ENCODE measurements around the gene ATP6V1G1.
A peak's percentile ranks its signal among the peaks of the same experiment; 100 is the strongest.

The ATP6V1G1 gene

GRCh38 chr9:114588651-114589526 is 1.3 kb downstream of the ATP6V1G1 start:
- DNase-seq (ENCODE audit: low spot score) (no peak), ATAC-seq (ENCODE audit: low read depth) (no peak)
- Histone ChIP-seq H3K27me3 (ENCODE audit: insufficient read depth, poor library complexity, severe bottlenecking) (no peaks in the 10 kb centered on the region), H3K4me3 (ENCODE audit: severe bottlenecking) (peak overlapping the region; percentile 57), H3K27ac (ENCODE audit: poor library complexity, severe bottlenecking) (peak overlapping the region; percentile 40), H3K36me3 (ENCODE audit: low read depth) (peaks cover 28% of the 10 kb centered on the region), H3K9me3 (ENCODE audit: severe bottlenecking) (no peaks in the 10 kb centered on the region), H3K4me1 (ENCODE audit: insufficient read depth, poor library complexity, severe bottlenecking) (peaks cover 32% of the 10 kb centered on the region)
- no peak for TF ChIP-seq CTCF (IDR thresholded peaks at IDR 0.05; ENCODE audit: poor library complexity, severe bottlenecking)

- no peak overlapping the region for H3K4me3 ChIP-seq (ENCODE audit: severe bottlenecking)
- H3K27me3 ChIP-seq (ENCODE audit: insufficient read depth, poor library complexity, severe bottlenecking) = no peaks in the 10 kb centered on the region
- TF ChIP-seq CTCF (IDR thresholded peaks at IDR 0.05; ENCODE audit: poor library complexity, severe bottlenecking) = no peak
- DNase-seq (ENCODE audit: low spot score) = no peak
- no peak for ATAC-seq (ENCODE audit: low read depth)
- no peak overlapping the region for H3K27ac ChIP-seq (ENCODE audit: poor library complexity, severe bottlenecking)
- H3K36me3 ChIP-seq (ENCODE audit: low read depth) = peaks cover 40% of the 10 kb centered on the region
- H3K9me3 ChIP-seq (ENCODE audit: severe bottlenecking) = no peaks in the 10 kb centered on the region
- peaks cover 32% of the 10 kb centered on the region for H3K4me1 ChIP-seq (ENCODE audit: insufficient read depth, poor library complexity, severe bottlenecking)
These were observed 2.8 kb downstream of the ATP6V1G1 start for GRCh38 chr9:114590328-114590727.

- no peak for TF ChIP-seq CTCF (IDR thresholded peaks at IDR 0.05; ENCODE audit: poor library complexity, severe bottlenecking)
- Histone ChIP-seq H3K36me3 (ENCODE audit: low read depth) (peaks cover 47% of the 10 kb centered on the region), H3K27ac (ENCODE audit: poor library complexity, severe bottlenecking) (peak overlapping the region; percentile 57), H3K4me1 (ENCODE audit: insufficient read depth, poor library complexity, severe bottlenecking) (peaks cover 32% of the 10 kb centered on the region), H3K4me3 (ENCODE audit: severe bottlenecking) (no peak overlapping the region), H3K27me3 (ENCODE audit: insufficient read depth, poor library complexity, severe bottlenecking) (no peaks in the 10 kb centered on the region), H3K9me3 (ENCODE audit: severe bottlenecking) (no peaks in the 10 kb centered on the region)
- ATAC-seq (ENCODE audit: low read depth) = no peak
- DNase-seq (ENCODE audit: low spot score) = no peak
These were observed 3.8 kb downstream of the ATP6V1G1 start for GRCh38 chr9:114591291-114591787.

- no peak overlapping the region for H3K4me3 ChIP-seq (ENCODE audit: severe bottlenecking)
- ATAC-seq (ENCODE audit: low read depth) (no peak), DNase-seq (ENCODE audit: low spot score) (no peak)
- H3K9me3 ChIP-seq (ENCODE audit: severe bottlenecking) = no peaks in the 10 kb centered on the region
- peaks cover 32% of the 10 kb centered on the region for H3K4me1 ChIP-seq (ENCODE audit: insufficient read depth, poor library complexity, severe bottlenecking)
- no peak for TF ChIP-seq CTCF (IDR thresholded peaks at IDR 0.05; ENCODE audit: poor library complexity, severe bottlenecking)
- no peaks in the 10 kb centered on the region for H3K27me3 ChIP-seq (ENCODE audit: insufficient read depth, poor library complexity, severe bottlenecking)
- H3K36me3 ChIP-seq (ENCODE audit: low read depth) = peaks cover 52% of the 10 kb centered on the region
- peak overlapping the region; percentile 57 for H3K27ac ChIP-seq (ENCODE audit: poor library complexity, severe bottlenecking)
These were observed 4.3 kb downstream of the ATP6V1G1 start for GRCh38 chr9:114591849-114592248.

GRCh38 chr9:114592356-114592755 is 4.8 kb downstream of the ATP6V1G1 start:
- H3K4me3 ChIP-seq (ENCODE audit: severe bottlenecking) = no peak overlapping the region
- peaks cover 55% of the 10 kb centered on the region for H3K36me3 ChIP-seq (ENCODE audit: low read depth)
- H3K9me3 ChIP-seq (ENCODE audit: severe bottlenecking) = no peaks in the 10 kb centered on the region
- TF ChIP-seq CTCF (IDR thresholded peaks at IDR 0.05; ENCODE audit: poor library complexity, severe bottlenecking) = peak; percentile 38
- no peaks in the 10 kb centered on the region for H3K27me3 ChIP-seq (ENCODE audit: insufficient read depth, poor library complexity, severe bottlenecking)
- ATAC-seq (ENCODE audit: low read depth) (peak; percentile 50), DNase-seq (ENCODE audit: low spot score) (no peak)
- peak overlapping the region; percentile 57 for H3K27ac ChIP-seq (ENCODE audit: poor library complexity, severe bottlenecking)
- peaks cover 32% of the 10 kb centered on the region for H3K4me1 ChIP-seq (ENCODE audit: insufficient read depth, poor library complexity, severe bottlenecking)

All from RWPE2 (cell line).